GM23338 (cell line): ENCODE data around the gene MTR. TPM values are rescaled to one million over a fixed set of nuclear protein-coding genes. Genes with fewer than 3 reads are reported as not detected.

Experiments used
- ATAC-seq: fragments of 200-7000 bp; cut with Tn5 transposase; 3 replicates; pipeline ENCODE4 v1.9.1; 2020
- DNase-seq: peaks from one replicate; pipeline ENCODE4 v3.0.0-alpha.2; 2015; ENCODE audit warnings: low spot score
- H2AFZ ChIP-seq: fragments of 200-600 bp; sonication (generic); 2 replicates; pipeline ENCODE4 v1.8.0; 2016; ENCODE audit warnings: antibody characterized with exemption, mild to moderate bottlenecking, moderate library complexity
- H3F3A ChIP-seq: fragments of 200-600 bp; sonication (generic); replicated peaks from 2 replicates; pipeline ENCODE4 v1.8.0; 2017; ENCODE audit warnings: antibody characterized with exemption, mixed run types, low read depth
- H3K27ac ChIP-seq: fragments of 200-600 bp; sonication (generic); 2 replicates; pipeline ENCODE4 v1.6.1; 2016; ENCODE audit warnings: low read depth
- H3K27me3 ChIP-seq: fragments of 200-600 bp; sonication (generic); 2 replicates; pipeline ENCODE4 v1.8.0; 2016; ENCODE audit warnings: mild to moderate bottlenecking, mixed run types, moderate library complexity; ENCODE audit not compliant: insufficient read depth
- H3K36me3 ChIP-seq: fragments of 200-600 bp; sonication (generic); 2 replicates; pipeline ENCODE4 v1.8.0; 2016; ENCODE audit warnings: mild to moderate bottlenecking; ENCODE audit not compliant: insufficient read depth
- H3K4me1 ChIP-seq: fragments of 200-600 bp; sonication (generic); 2 replicates; pipeline ENCODE4 v1.8.0; 2016; ENCODE audit warnings: mild to moderate bottlenecking, moderate library complexity; ENCODE audit not compliant: insufficient read depth
- H3K4me2 ChIP-seq: fragments of 200-600 bp; sonication (generic); 2 replicates; pipeline ENCODE4 v1.7.1; 2017; ENCODE audit warnings: mixed run types
- H3K4me3 ChIP-seq: fragments of 200-600 bp; sonication (generic); 2 replicates; pipeline ENCODE4 v1.6.1; 2016; ENCODE audit warnings: mixed run types
- H3K79me2 ChIP-seq: fragments of 200-600 bp; sonication (generic); replicated peaks from 2 replicates; pipeline ENCODE4 v1.8.0; 2017; ENCODE audit warnings: mild to moderate bottlenecking; ENCODE audit not compliant: insufficient read depth
- H3K9me2 ChIP-seq: fragments of 200-600 bp; sonication (generic); 2 replicates; pipeline ENCODE4 v1.8.0; 2017; ENCODE audit not compliant: insufficient read depth
- H4K20me1 ChIP-seq: fragments of 200-600 bp; sonication (generic); replicated peaks from 2 replicates; pipeline ENCODE4 v1.8.0; 2017; ENCODE audit warnings: mild to moderate bottlenecking; ENCODE audit not compliant: insufficient read depth
- H3K27ac Mint-ChIP-seq: 2 replicates; pipeline ENCODE4 v1.8.0; 2020; ENCODE audit warnings: inconsistent platforms, mild to moderate bottlenecking, moderate library complexity, mixed read lengths
- H3K27me3 Mint-ChIP-seq: 3 replicates; pipeline ENCODE4 v1.8.0; 2022; ENCODE audit warnings: low read depth, mild to moderate bottlenecking, moderate library complexity, mixed read lengths, inconsistent platforms; ENCODE audit not compliant: insufficient read depth, poor library complexity
- H3K36me3 Mint-ChIP-seq: 3 replicates; pipeline ENCODE4 v1.8.0; 2021; ENCODE audit warnings: low read depth, mild to moderate bottlenecking, inconsistent platforms, moderate library complexity, mixed read lengths
- H3K4me1 Mint-ChIP-seq: 3 replicates; pipeline ENCODE4 v1.8.0; 2020; ENCODE audit warnings: mild to moderate bottlenecking, inconsistent platforms, mixed read lengths
- H3K4me3 Mint-ChIP-seq: 3 replicates; pipeline ENCODE4 v1.8.0; 2021; ENCODE audit warnings: moderate library complexity, mild to moderate bottlenecking, inconsistent platforms, mixed read lengths
- H3K9me3 Mint-ChIP-seq: 3 replicates; pipeline ENCODE4 v1.8.0; 2020; ENCODE audit warnings: moderate library complexity, mild to moderate bottlenecking, inconsistent platforms, mixed read lengths
- CREB1 ChIP-seq: fragments of 250-450 bp; sonication (Bioruptor Pico); IDR thresholded peaks from 2 replicates; pipeline ENCODE4 v1.5.0; 2020; ENCODE audit warnings: low read depth, mild to moderate bottlenecking, moderate library complexity
- CTCF ChIP-seq, 2 experiments: fragments of 200-600 bp in 1 of 2; sonication (generic) in 1 of 2; conservative IDR thresholded peaks; 2 replicates each; pipeline versions ENCODE4 v1.5.1 to v1.6.1; 2016 to 2017; ENCODE audit warnings: antibody characterized with exemption in 2 of 2, low read depth in 2 of 2, mild to moderate bottlenecking in 2 of 2, moderate library complexity in 1 of 2
- ETS1 ChIP-seq: IDR thresholded peaks from 2 replicates; pipeline ENCODE4 v1.6.1; 2016; ENCODE audit warnings: antibody characterized with exemption
- EZH2 ChIP-seq: fragments of 200-600 bp; sonication (generic); IDR thresholded peaks from one replicate; pipeline ENCODE4 v1.8.0; 2017; ENCODE audit warnings: antibody characterized with exemption, mild to moderate bottlenecking, low read depth; ENCODE audit not compliant: unreplicated experiment
- EZH2phosphoT487 ChIP-seq: fragments of 200-600 bp; sonication (generic); IDR thresholded peaks from one replicate; pipeline ENCODE4 v1.8.1; 2018; ENCODE audit warnings: antibody characterized with exemption; ENCODE audit not compliant: unreplicated experiment
- JUNB ChIP-seq: IDR thresholded peaks from one replicate; pipeline ENCODE4 v1.6.1; 2016; ENCODE audit warnings: antibody characterized with exemption; ENCODE audit not compliant: unreplicated experiment
- NANOG ChIP-seq: IDR thresholded peaks from 2 replicates; pipeline ENCODE4 v1.6.1; 2016; ENCODE audit warnings: antibody characterized with exemption, borderline replicate concordance
- POLR2AphosphoS5 ChIP-seq: IDR thresholded peaks from 2 replicates; pipeline ENCODE4 v1.6.1; 2016; ENCODE audit warnings: antibody characterized with exemption, low read depth
- REST ChIP-seq: IDR thresholded peaks from one replicate; pipeline ENCODE4 v1.6.1; 2018; ENCODE audit warnings: antibody characterized with exemption; ENCODE audit not compliant: unreplicated experiment
- STAT1 ChIP-seq: IDR thresholded peaks from one replicate; pipeline ENCODE4 v1.6.1; 2016; ENCODE audit warnings: antibody characterized with exemption; ENCODE audit not compliant: unreplicated experiment
- ZNF114 ChIP-seq: fragments of 250-450 bp; sonication (Bioruptor Pico); IDR thresholded peaks from 2 replicates; pipeline ENCODE4 v1.5.0; 2020; ENCODE audit warnings: mild to moderate bottlenecking, moderate library complexity
- ZNF331 ChIP-seq: fragments of 250-450 bp; sonication (Bioruptor Pico); IDR thresholded peaks from 2 replicates; pipeline ENCODE4 v1.5.0; 2020; ENCODE audit warnings: low read depth, mild to moderate bottlenecking, moderate library complexity
- ZNF462 ChIP-seq: fragments of 250-450 bp; sonication (Bioruptor Pico); IDR thresholded peaks from 2 replicates; pipeline ENCODE4 v1.5.0; 2020; ENCODE audit warnings: mild to moderate bottlenecking, moderate library complexity
- polyA plus RNA-seq: library from polyadenylated mRNA; unstranded; fragments of >200 nt; fragmentation: Nextera tagmentation; extraction: Ambion mirVana; gene quantifications from 2 replicates; pipeline ENCODE4 v1.2.1, GENCODE V29; 2016
- total RNA-seq: library from RNA; depleted of rRNA; stranded (reverse); fragments of >200 nt; shearing (Covaris generic); gene quantifications from 2 replicates; pipeline ENCODE4 v1.2.3, GENCODE V29; 2014

Gene MTR
- total and polyA plus RNA-seq, 2 experiments from 2014 or later, result 6.4 to 20.0 TPM

GRCh38 chr1:236904892-236905741 lies 110.0 kb downstream of the MTR start:
- Mint-ChIP-seq H3K36me3 (peaks cover 17% of the 10 kb centered on the region; the same call in 2 of the 3 replicates), H3K4me1 (no peaks in the 10 kb centered on the region; the same call in 2 of the 3 replicates), H3K27ac (no peak overlapping the region), H3K27me3 (peaks cover 5% of the 10 kb centered on the region), H3K4me3 (no peak overlapping the region), H3K9me3 (peaks cover 11% of the 10 kb centered on the region)
- Histone ChIP-seq H4K20me1 (no peaks in the 10 kb centered on the region), H3K4me1 (no peaks in the 10 kb centered on the region), H3K27ac (no peak overlapping the region), H3K4me3 (no peak overlapping the region), H2AFZ (no peak overlapping the region), H3K9me2 (no peaks in the 10 kb centered on the region), H3F3A (no peaks in the 10 kb centered on the region), H3K36me3 (no peaks in the 10 kb centered on the region), H3K27me3 (no peaks in the 10 kb centered on the region), H3K79me2 (no peaks in the 10 kb centered on the region), H3K4me2 (no peak overlapping the region)
- DNase-seq (no peak), ATAC-seq (no peak)
- TF ChIP-seq ZNF114 (CRISPR knock-in tag), result no peak
- no peak for TF ChIP-seq NANOG
- TF ChIP-seq ZNF331, result no peak
- TF ChIP-seq CREB1 (CRISPR knock-in tag), result no peak
- no peak for TF ChIP-seq JUNB
- no peak for TF ChIP-seq ETS1
- no peak for TF ChIP-seq CTCF (conservative IDR thresholded peaks at IDR 0.05; ENCODE audit: low read depth in 2 of 2)
- TF ChIP-seq POLR2AphosphoS5, result no peak
- TF ChIP-seq EZH2phosphoT487, result no peak
- no peak for TF ChIP-seq STAT1
- TF ChIP-seq REST, result no peak
- no peak for TF ChIP-seq EZH2
- TF ChIP-seq ZNF462, result no peak
